ENCODE measurements around the gene ZMIZ1. TPM values are rescaled to one million over a fixed set of nuclear protein-coding genes. Genes with fewer than 3 reads are reported as not detected.

ZMIZ1 gene
- polyA plus RNA-seq, 3 donors = 3.3 to 64.6 (median 8.9) TPM

DNA sequence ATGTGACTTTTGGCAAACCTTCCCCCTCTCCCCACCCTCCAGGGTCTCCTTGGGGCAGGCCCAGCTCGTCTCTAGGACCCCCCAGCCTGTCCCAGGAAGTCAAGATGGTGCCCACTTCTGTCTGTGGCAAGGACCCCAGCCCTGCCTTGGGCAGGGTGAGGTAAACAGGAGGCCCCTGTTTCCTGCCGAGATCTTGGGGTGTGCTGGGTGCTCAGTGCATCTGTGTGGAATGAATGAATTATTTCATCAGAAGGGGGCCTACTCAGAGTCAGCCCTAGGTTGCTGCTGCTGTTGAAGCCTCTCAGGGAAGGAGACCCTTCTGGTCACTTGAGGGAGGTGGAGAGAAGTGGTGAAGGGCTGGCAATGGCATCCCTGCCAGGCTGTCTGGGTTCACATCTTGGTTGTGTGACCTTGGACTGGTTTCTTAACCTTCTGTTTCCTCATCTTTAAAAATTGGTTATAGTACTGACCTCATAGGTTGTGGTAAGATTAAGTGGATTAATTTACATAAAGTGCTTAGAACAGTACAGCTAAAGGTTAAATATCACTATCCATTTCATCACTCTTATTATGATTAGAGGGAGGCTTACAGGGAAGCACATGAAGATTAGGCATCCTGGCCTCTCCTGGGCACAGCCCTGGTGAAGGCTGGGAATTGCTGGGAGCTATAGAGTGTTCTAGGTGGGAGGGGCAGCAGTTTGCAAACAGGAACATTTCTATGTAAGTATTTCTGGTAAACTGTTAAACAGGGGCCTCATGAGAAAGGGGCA lies 67.7 kb downstream of the ZMIZ1 start:
- Histone ChIP-seq H3K36me3 (replicated peaks in 1 of 2; ENCODE audit: control insufficient read depth in 1 of 2, insufficient read depth in 2 of 2, low read length in 2 of 2) (peaks cover 19 to 22% of the 10 kb centered on the region in 2 donors), H3K9ac (ENCODE audit: insufficient read depth, low read length, poor library complexity, severe bottlenecking) (no peak overlapping the region), H3K4me3 (replicated peaks in 1 of 3; ENCODE audit: low read depth in 2 of 3, low read length in 3 of 3) (no peak overlapping the region), H3K79me2 (ENCODE audit: insufficient read depth, low read length) (peaks cover 65% of the 10 kb centered on the region), H2AFZ (ENCODE audit: insufficient read depth, low read depth, low read length, poor library complexity, severe bottlenecking) (no peak overlapping the region), H3K4me2 (replicated peaks; ENCODE audit: extremely low read depth, low read length, poor library complexity, severe bottlenecking) (no peak overlapping the region), H3K9me3 (replicated peaks in 1 of 2; ENCODE audit: control insufficient read depth in 1 of 2, insufficient read depth in 1 of 2, low read length in 2 of 2) (no peaks in the 10 kb centered on the region), H3K27me3 (ENCODE audit: control insufficient read depth in 2 of 2, insufficient read depth in 2 of 2, low read length in 2 of 2) (no peaks in the 10 kb centered on the region), H3K27ac (ENCODE audit: low read depth in 1 of 2, low read length in 2 of 2) (peak overlapping the region; percentile 1 to 54), H3K4me1 (ENCODE audit: control insufficient read depth in 1 of 2, insufficient read depth in 2 of 2, low read length in 2 of 2) (peaks cover 68 to 72% of the 10 kb centered on the region in 2 donors), H4K20me1 (ENCODE audit: insufficient read depth, low read length) (peaks cover 97% of the 10 kb centered on the region)
- Mint-ChIP-seq H3K36me3 (peaks cover 46 to 48% of the 10 kb centered on the region in 2 donors), H3K27ac (peak overlapping the region in 6 of 7 donors; percentile 36 to 84 (median 78)), H3K9me3 (peaks cover 0 to 3% (median 0%) of the 10 kb centered on the region in 7 donors), H3K4me1 (peaks cover 79% of the 10 kb centered on the region), H3K4me3 (no peak overlapping the region), H3K27me3 (ENCODE audit: low read depth in 3 of 3) (peaks cover 0 to 1% (median 0%) of the 10 kb centered on the region in 3 donors)
- intact Hi-C loops (cut with micrococcal nuclease) = loop anchor here in 1 of 2 donors (5.0 kb wide), 1 partner anchor 64 kb away; no protein-coding TSS in a partner anchor
- TF ChIP-seq, protein P1, sequence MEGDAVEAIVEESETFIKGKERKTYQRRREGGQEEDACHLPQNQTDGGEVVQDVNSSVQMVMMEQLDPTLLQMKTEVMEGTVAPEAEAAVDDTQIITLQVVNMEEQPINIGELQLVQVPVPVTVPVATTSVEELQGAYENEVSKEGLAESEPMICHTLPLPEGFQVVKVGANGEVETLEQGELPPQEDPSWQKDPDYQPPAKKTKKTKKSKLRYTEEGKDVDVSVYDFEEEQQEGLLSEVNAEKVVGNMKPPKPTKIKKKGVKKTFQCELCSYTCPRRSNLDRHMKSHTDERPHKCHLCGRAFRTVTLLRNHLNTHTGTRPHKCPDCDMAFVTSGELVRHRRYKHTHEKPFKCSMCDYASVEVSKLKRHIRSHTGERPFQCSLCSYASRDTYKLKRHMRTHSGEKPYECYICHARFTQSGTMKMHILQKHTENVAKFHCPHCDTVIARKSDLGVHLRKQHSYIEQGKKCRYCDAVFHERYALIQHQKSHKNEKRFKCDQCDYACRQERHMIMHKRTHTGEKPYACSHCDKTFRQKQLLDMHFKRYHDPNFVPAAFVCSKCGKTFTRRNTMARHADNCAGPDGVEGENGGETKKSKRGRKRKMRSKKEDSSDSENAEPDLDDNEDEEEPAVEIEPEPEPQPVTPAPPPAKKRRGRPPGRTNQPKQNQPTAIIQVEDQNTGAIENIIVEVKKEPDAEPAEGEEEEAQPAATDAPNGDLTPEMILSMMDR (IDR thresholded peaks at IDR 0.05) = no peak
- 0% methylated on average over 1 of the region's 2 CpGs for WGBS (ENCODE audit: insufficient coverage)
- DNase-seq = no peak

DNA sequence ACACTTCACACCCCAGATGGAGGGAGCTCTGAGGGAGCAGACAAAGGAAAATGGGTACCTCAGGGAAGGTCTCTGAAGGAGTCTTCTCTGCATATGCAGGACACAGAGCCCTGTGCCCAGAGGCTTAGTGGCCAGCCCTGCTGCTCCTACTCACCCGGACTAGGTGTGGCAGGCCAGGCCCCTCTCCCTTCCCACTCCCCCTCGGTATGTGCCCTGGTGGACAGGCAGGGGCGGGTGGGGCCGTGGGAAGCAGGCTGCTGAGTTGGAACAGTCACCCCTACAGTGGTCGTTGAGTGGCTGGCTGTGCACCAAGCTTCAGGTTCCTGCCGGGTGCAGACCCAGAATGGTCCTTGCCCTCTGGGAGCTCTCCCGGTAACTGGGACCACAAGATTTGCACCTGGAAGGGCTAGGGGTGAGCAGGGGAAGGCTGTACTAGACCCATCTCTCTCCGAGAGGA lies 68.6 kb downstream of the ZMIZ1 start:
- DNase-seq = no peak
- Mint-ChIP-seq H3K36me3 (peaks cover 50% of the 10 kb centered on the region in 2 donors), H3K27me3 (ENCODE audit: low read depth in 3 of 3) (peaks cover 0 to 1% (median 0%) of the 10 kb centered on the region in 3 donors), H3K9me3 (peaks cover 0 to 3% (median 0%) of the 10 kb centered on the region in 7 donors), H3K4me1 (peaks cover 77% of the 10 kb centered on the region), H3K4me3 (peak overlapping the region in 1 of 2 donors; percentile 48), H3K27ac (peak overlapping the region in 6 of 7 donors; percentile 57 to 83 (median 76))
- Histone ChIP-seq H3K36me3 (replicated peaks in 1 of 2; ENCODE audit: control insufficient read depth in 1 of 2, insufficient read depth in 2 of 2, low read length in 2 of 2) (peaks cover 22 to 28% of the 10 kb centered on the region in 2 donors), H4K20me1 (ENCODE audit: insufficient read depth, low read length) (peaks cover 97% of the 10 kb centered on the region), H3K79me2 (ENCODE audit: insufficient read depth, low read length) (peaks cover 67% of the 10 kb centered on the region), H3K4me1 (ENCODE audit: control insufficient read depth in 1 of 2, insufficient read depth in 2 of 2, low read length in 2 of 2) (peaks cover 59 to 63% of the 10 kb centered on the region in 2 donors), H3K9me3 (replicated peaks in 1 of 2; ENCODE audit: control insufficient read depth in 1 of 2, insufficient read depth in 1 of 2, low read length in 2 of 2) (no peaks in the 10 kb centered on the region), H2AFZ (ENCODE audit: insufficient read depth, low read depth, low read length, poor library complexity, severe bottlenecking) (no peak overlapping the region), H3K27ac (ENCODE audit: low read depth in 1 of 2, low read length in 2 of 2) (peak overlapping the region in 1 of 2 donors; percentile 17), H3K4me2 (replicated peaks; ENCODE audit: extremely low read depth, low read length, poor library complexity, severe bottlenecking) (peak overlapping the region; percentile 25), H3K9ac (ENCODE audit: insufficient read depth, low read length, poor library complexity, severe bottlenecking) (peak overlapping the region; percentile 22), H3K27me3 (ENCODE audit: control insufficient read depth in 2 of 2, insufficient read depth in 2 of 2, low read length in 2 of 2) (no peaks in the 10 kb centered on the region), H3K4me3 (replicated peaks in 1 of 3; ENCODE audit: low read depth in 2 of 3, low read length in 3 of 3) (peak overlapping the region in 1 of 3 experiments; percentile 18)
- 0% methylated on average over 4 of the region's 8 CpGs for WGBS (ENCODE audit: insufficient coverage)
- TF ChIP-seq, protein P1 (IDR thresholded peaks at IDR 0.05) = no peak
- intact Hi-C loops (cut with micrococcal nuclease) = loop anchor here in 1 of 2 donors (5.0 kb wide), 1 partner anchor 65 kb away; no protein-coding TSS in a partner anchor
